ENCODE data around the gene PFDN2. TPM values are rescaled to one million over a fixed set of nuclear protein-coding genes. Genes with fewer than 3 reads are reported as not detected.

PFDN2 gene
- total and polyA plus RNA-seq, 4 experiments from 2014 or later = 40.8 to 89.1 (median 55.9) TPM

DNA sequence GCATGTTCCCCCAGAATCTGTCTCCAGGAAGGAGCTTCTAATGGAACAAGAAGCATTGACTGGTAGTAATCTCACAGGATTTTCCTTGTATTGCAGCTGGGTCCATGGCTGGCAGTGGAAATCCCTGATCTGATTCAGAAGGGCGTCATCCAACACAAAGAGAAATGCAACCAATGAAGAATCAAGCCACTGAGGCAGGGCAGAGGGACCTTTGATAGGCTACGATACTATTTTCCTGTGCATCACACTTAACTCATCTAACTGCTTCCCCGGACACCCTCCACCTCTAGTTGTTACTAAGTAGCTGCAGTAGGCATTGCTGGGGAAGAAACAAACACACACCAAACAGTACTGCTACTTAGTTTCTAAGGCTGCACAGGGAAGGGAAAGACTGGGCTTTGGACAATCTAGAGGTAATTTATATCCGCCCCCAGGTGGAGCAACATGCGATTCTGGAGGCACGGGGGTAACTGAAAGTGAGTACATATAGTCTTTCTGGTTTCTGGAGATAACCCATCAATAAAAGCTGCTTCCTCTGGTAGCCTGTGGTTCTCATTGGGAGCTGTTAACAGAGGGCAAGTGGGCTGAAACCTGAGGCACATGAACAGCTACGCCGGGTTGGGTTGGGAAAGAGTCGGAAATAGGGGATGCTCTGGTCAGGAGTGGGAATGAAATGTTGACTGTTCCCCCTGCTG is 40.6 kb upstream of the PFDN2 start:
- H3K9me3 Mint-ChIP-seq = peaks cover 0 to 3% (median 0%) of the 10 kb centered on the region in 8 donors
- H3K4me1 Mint-ChIP-seq = peaks cover 40 to 82% (median 62%) of the 10 kb centered on the region in 4 donors
- intact Hi-C loops (cut with micrococcal nuclease) = loop anchor here (10.0 kb wide), 1 partner anchor 1064 kb away; the partner anchor contains the start of gene IGSF8
- no peak for DNase-seq
- CTCF ChIA-PET (ENCODE audit: partially characterized antibody) = interaction anchor here (0.8 to 2.4 kb wide), 6 partner anchors 7 to 216 kb away, joined by 3 to 11 read pairs (median 6); partner anchors contain the start of genes ARHGAP30, NDUFS2, PPOX and TOMM40L
- Histone ChIP-seq H3K27me3 (ENCODE audit: insufficient read depth, low read length) (no peaks in the 10 kb centered on the region), H3K9me3 (ENCODE audit: control insufficient read depth in 1 of 2, low read length in 2 of 2) (no peaks in the 10 kb centered on the region), H3K36me3 (ENCODE audit: insufficient read depth, low read length) (peaks cover 12% of the 10 kb centered on the region), H3K4me3 (ENCODE audit: low read length in 2 of 2) (no peak overlapping the region), H3K4me1 (ENCODE audit: insufficient read depth, low read length) (peaks cover 45% of the 10 kb centered on the region), H3K27ac (ENCODE audit: low read depth, low read length) (peak overlapping the region; percentile 84)
- H3K36me3 Mint-ChIP-seq = peaks cover 25 to 57% of the 10 kb centered on the region in 2 donors
- peak overlapping the region; percentile 94 to 99 (median 97) for H3K27ac Mint-ChIP-seq
- H3K27me3 Mint-ChIP-seq = no peaks in the 10 kb centered on the region
- POLR2A ChIA-PET (ENCODE audit: partially characterized antibody) = interaction anchor here (0.6 to 2.7 kb wide), 9 partner anchors 8 to 701 kb away, joined by 3 to 18 read pairs (median 9); partner anchors contain the start of genes B4GALT3, NDUFS2, PPOX and TOMM40L
- peak overlapping the region; percentile 91 to 99 (median 94) for H3K4me3 Mint-ChIP-seq

- ChIA-PET POLR2A (ENCODE audit: partially characterized antibody) (interaction anchor here (0.6 to 2.7 kb wide), 9 partner anchors 8 to 700 kb away, joined by 3 to 18 read pairs (median 8); partner anchors contain the start of genes B4GALT3, DEDD, NDUFS2 and PPOX), CTCF (ENCODE audit: partially characterized antibody) (interaction anchor here (0.8 to 2.4 kb wide), 4 partner anchors 8 to 217 kb away, joined by 3 to 11 read pairs (median 8); partner anchors contain the start of genes PPOX and TOMM40L)
- Histone ChIP-seq H3K36me3 (ENCODE audit: insufficient read depth, low read length) (peaks cover 7% of the 10 kb centered on the region), H3K4me1 (ENCODE audit: insufficient read depth, low read length) (peaks cover 48% of the 10 kb centered on the region), H3K27me3 (ENCODE audit: insufficient read depth, low read length) (no peaks in the 10 kb centered on the region), H3K4me3 (ENCODE audit: low read length in 2 of 2) (no peak overlapping the region), H3K9me3 (ENCODE audit: control insufficient read depth in 1 of 2, low read length in 2 of 2) (no peaks in the 10 kb centered on the region), H3K27ac (ENCODE audit: low read depth, low read length) (peak overlapping the region; percentile 84)
- H3K9me3 Mint-ChIP-seq = peaks cover 0 to 3% (median 0%) of the 10 kb centered on the region in 8 donors
- peaks cover 19 to 51% of the 10 kb centered on the region in 2 donors for H3K36me3 Mint-ChIP-seq
- intact Hi-C loops (cut with micrococcal nuclease) = loop anchor here (10.0 kb wide), 1 partner anchor 1063 kb away; the partner anchor contains the start of gene IGSF8
- H3K4me3 Mint-ChIP-seq = peak overlapping the region; percentile 22 to 99 (median 62)
- H3K27ac Mint-ChIP-seq = peak overlapping the region; percentile 9 to 99 (median 95)
- H3K27me3 Mint-ChIP-seq = no peaks in the 10 kb centered on the region
- peaks cover 38 to 84% (median 63%) of the 10 kb centered on the region in 4 donors for H3K4me1 Mint-ChIP-seq
- no peak for DNase-seq
Measured at GRCh38 chr1:161157867-161158266, 40.0 kb upstream of the PFDN2 start.

DNA sequence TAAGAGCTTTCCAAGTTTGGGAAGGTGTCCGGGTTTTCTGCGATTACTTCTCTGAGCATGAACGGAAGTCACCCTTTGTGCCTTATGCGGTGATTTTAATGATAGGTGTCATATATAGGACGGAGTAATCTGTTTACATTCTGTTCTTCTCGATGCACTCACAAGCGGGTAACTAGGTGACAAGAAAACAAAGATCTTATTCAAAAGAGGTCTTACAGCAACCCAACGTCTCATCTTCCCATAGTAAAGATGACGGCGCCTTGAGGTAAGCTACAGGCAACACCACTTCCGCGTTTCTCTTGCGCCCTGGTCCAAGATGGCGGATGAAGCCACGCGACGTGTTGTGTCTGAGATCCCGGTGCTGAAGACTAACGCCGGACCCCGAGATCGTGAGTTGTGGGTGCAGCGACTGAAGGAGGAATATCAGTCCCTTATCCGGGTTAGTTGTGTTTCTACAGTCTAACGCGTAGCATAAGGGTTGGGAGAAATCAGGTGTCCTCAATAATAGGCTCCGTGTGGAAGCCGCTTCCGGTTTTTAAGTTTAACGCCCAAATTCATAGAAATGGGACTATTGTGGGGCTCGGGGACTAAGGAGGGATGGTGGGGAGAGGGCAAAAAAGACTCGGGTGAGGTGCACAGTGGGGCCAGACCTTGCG is 36.0 kb upstream of the PFDN2 start, which contains the start of gene UFC1:
TSS of gene UFC1 (plus strand) at position 297 of the 656 bp plus-strand sequence. CDS start at position 317, 20 bp downstream.
- H3K36me3 ChIP-seq (ENCODE audit: insufficient read depth, low read length) = no peaks in the 10 kb centered on the region
- no peaks in the 10 kb centered on the region for H3K27me3 ChIP-seq (ENCODE audit: insufficient read depth, low read length)
- Mint-ChIP-seq H3K27me3 (no peaks in the 10 kb centered on the region), H3K36me3 (peaks cover 14 to 31% of the 10 kb centered on the region in 2 donors), H3K4me3 (peak within 1 kb of the TSS; percentile 96 to 100 (median 99)), H3K4me1 (peaks cover 22 to 45% (median 31%) of the 10 kb centered on the region in 4 donors), H3K9me3 (no peaks in the 10 kb centered on the region), H3K27ac (peak within 1 kb of the TSS; percentile 99 to 100 (median 100))
- CTCF ChIA-PET (ENCODE audit: partially characterized antibody) = interaction anchor here (0.9 to 3.0 kb wide), 9 partner anchors 11 to 228 kb away, joined by 3 to 29 read pairs (median 3); partner anchors contain the start of genes APOA2, ARHGAP30, NDUFS2 and PPOX
- H3K4me3 ChIP-seq (ENCODE audit: low read length in 2 of 2) = peak within 1 kb of the TSS; percentile 37 to 100
- POLR2A ChIA-PET (ENCODE audit: partially characterized antibody) = interaction anchor here (0.7 to 3.5 kb wide), 28 partner anchors 8 to 358 kb away, joined by 3 to 67 read pairs (median 4); partner anchors contain the start of genes ARHGAP30, B4GALT3, DEDD and F11R
- intact Hi-C loops (cut with micrococcal nuclease) = loop anchor here (1.0 to 10.0 kb wide), 6 partner anchors 22 to 1059 kb away; partner anchors contain the start of genes ARHGAP30, DEDD, IGSF8 and NIT1
- peak; percentile 87 to 93 (median 90) for DNase-seq
- H3K27ac ChIP-seq (ENCODE audit: low read depth, low read length) = peak within 1 kb of the TSS; percentile 99
- H3K4me1 ChIP-seq (ENCODE audit: insufficient read depth, low read length) = peaks cover 22% of the 10 kb centered on the region
- H3K9me3 ChIP-seq (ENCODE audit: control insufficient read depth in 1 of 2, low read length in 2 of 2) = no peaks in the 10 kb centered on the region

- ChIA-PET POLR2A (ENCODE audit: partially characterized antibody) (interaction anchor here (0.7 to 3.5 kb wide), 28 partner anchors 9 to 357 kb away, joined by 3 to 67 read pairs (median 4); partner anchors contain the start of genes ARHGAP30, B4GALT3, DEDD and F11R), CTCF (ENCODE audit: partially characterized antibody) (interaction anchor here (0.9 to 3.0 kb wide), 9 partner anchors 12 to 229 kb away, joined by 3 to 29 read pairs (median 3); partner anchors contain the start of genes APOA2, ARHGAP30, NDUFS2 and PPOX)
- intact Hi-C loops (cut with micrococcal nuclease) = loop anchor here (1.0 to 10.0 kb wide), 4 partner anchors 21 to 1058 kb away; partner anchors contain the start of genes DEDD, IGSF8 and USF1
- Mint-ChIP-seq H3K9me3 (no peaks in the 10 kb centered on the region), H3K27ac (peak overlapping the region; percentile 99 to 100 (median 100)), H3K4me3 (peak overlapping the region; percentile 96 to 100 (median 99)), H3K36me3 (peaks cover 13 to 24% of the 10 kb centered on the region in 2 donors), H3K4me1 (peaks cover 19 to 39% (median 26%) of the 10 kb centered on the region in 4 donors), H3K27me3 (no peaks in the 10 kb centered on the region)
- H3K4me1 ChIP-seq (ENCODE audit: insufficient read depth, low read length) = peaks cover 18% of the 10 kb centered on the region
- no peak for DNase-seq
- H3K36me3 ChIP-seq (ENCODE audit: insufficient read depth, low read length) = no peaks in the 10 kb centered on the region
- H3K9me3 ChIP-seq (ENCODE audit: control insufficient read depth in 1 of 2, low read length in 2 of 2) = no peaks in the 10 kb centered on the region
- H3K4me3 ChIP-seq (ENCODE audit: low read length in 2 of 2) = peak overlapping the region in 1 of 2 donors; percentile 100
- no peaks in the 10 kb centered on the region for H3K27me3 ChIP-seq (ENCODE audit: insufficient read depth, low read length)
- H3K27ac ChIP-seq (ENCODE audit: low read depth, low read length) = peak overlapping the region; percentile 99
Measured at GRCh38 chr1:161153176-161153575, 35.3 kb upstream of the PFDN2 start.

DNA sequence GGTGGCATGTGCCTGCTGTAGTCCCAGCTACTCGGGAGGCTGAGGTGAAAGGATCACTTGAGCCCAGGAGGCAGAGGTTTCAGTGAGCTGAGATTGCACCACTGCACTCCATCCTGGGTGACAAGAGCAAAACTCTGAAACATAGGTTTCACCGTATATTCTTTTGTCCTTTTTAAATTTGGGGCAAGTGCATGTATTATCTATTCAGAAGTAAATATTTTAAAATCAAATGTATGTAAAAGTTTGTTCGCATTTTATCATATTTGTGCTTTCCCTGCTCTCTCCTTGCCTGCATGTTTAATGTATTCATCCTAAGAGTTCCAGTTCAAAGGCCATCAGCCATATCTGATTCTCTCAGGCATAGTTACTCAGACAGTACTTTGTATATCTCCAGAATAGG is 28.0 kb upstream of the PFDN2 start:
- Histone ChIP-seq H3K9me3 (ENCODE audit: control insufficient read depth in 1 of 2, low read length in 2 of 2) (no peaks in the 10 kb centered on the region), H3K36me3 (ENCODE audit: insufficient read depth, low read length) (no peaks in the 10 kb centered on the region), H3K27ac (ENCODE audit: low read depth, low read length) (no peak overlapping the region), H3K27me3 (ENCODE audit: insufficient read depth, low read length) (no peaks in the 10 kb centered on the region), H3K4me3 (ENCODE audit: low read length in 2 of 2) (no peak overlapping the region), H3K4me1 (ENCODE audit: insufficient read depth, low read length) (no peaks in the 10 kb centered on the region)
- intact Hi-C loops (cut with micrococcal nuclease) = no loop called here
- POLR2A ChIA-PET (ENCODE audit: partially characterized antibody) = interaction anchor here (0.6 kb wide), 1 partner anchor 9 kb away, joined by 3 read pairs; no protein-coding TSS in a partner anchor
- Mint-ChIP-seq H3K4me3 (no peak overlapping the region), H3K9me3 (no peaks in the 10 kb centered on the region), H3K36me3 (no peaks in the 10 kb centered on the region), H3K4me1 (no peaks in the 10 kb centered on the region), H3K27me3 (no peaks in the 10 kb centered on the region), H3K27ac (no peak overlapping the region)
- CTCF ChIA-PET (ENCODE audit: partially characterized antibody) = interaction anchor here (0.7 to 1.0 kb wide), 2 partner anchors 15 to 17 kb away, joined by 4 read pairs; no protein-coding TSS in a partner anchor
- no peak for DNase-seq

DNA sequence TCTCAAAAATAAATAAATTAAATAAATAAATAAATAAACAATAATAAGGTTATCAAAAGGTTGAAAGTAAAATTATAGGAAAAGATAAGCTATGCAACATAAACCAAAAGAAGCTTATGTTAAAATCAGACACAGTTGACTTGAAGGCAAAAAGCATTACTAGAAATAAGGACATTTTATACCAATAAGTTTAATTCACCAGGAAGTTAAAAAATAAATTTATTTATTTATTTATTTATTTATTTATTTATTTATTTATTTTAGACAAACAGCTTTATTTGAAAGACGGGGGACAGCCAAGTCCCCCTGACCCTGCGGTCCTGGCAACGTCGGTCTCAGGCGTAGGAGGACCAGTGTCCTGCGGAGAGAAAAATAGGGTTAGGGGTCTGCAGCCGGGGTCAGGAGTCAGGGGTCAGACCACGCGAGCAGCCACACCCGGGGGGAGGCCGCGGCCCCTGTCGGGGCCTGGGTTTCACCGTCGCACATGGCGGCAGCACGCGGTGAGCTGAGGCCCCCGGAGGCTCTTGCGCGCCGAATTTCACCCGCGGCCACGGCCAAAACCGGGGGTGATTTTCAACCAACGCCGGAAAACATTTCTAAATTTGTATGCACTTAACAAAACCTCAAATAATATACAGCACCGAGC is 23.0 kb upstream of the PFDN2 start:
- Mint-ChIP-seq H3K9me3 (no peaks in the 10 kb centered on the region), H3K36me3 (no peaks in the 10 kb centered on the region), H3K27ac (no peak overlapping the region), H3K4me3 (no peak overlapping the region), H3K4me1 (peaks cover 0 to 3% (median under 1%) of the 10 kb centered on the region in 4 donors), H3K27me3 (no peaks in the 10 kb centered on the region)
- Histone ChIP-seq H3K27me3 (ENCODE audit: insufficient read depth, low read length) (no peaks in the 10 kb centered on the region), H3K4me3 (ENCODE audit: low read length in 2 of 2) (no peak overlapping the region), H3K9me3 (ENCODE audit: control insufficient read depth in 1 of 2, low read length in 2 of 2) (no peaks in the 10 kb centered on the region), H3K27ac (ENCODE audit: low read depth, low read length) (no peak overlapping the region), H3K4me1 (ENCODE audit: insufficient read depth, low read length) (no peaks in the 10 kb centered on the region), H3K36me3 (ENCODE audit: insufficient read depth, low read length) (no peaks in the 10 kb centered on the region)
- intact Hi-C loops (cut with micrococcal nuclease) = loop anchor here (1.0 kb wide), 1 partner anchor 144 kb away; no protein-coding TSS in a partner anchor
- POLR2A ChIA-PET (ENCODE audit: partially characterized antibody) = interaction anchor here (1.9 kb wide), 1 partner anchor 8 kb away, joined by 5 read pairs; the partner anchor contains the start of gene DEDD
- DNase-seq = no peak
- CTCF ChIA-PET (ENCODE audit: partially characterized antibody) = interaction anchor here (0.6 to 7.9 kb wide), 18 partner anchors 8 to 306 kb away, joined by 3 to 68 read pairs (median 4); partner anchors contain the start of genes KLHDC9, NIT1, PFDN2 and PPOX
